Heart right ventricle (tissue), 16 donors: ENCODE results near the gene MRPL45. TPM values are rescaled to one million over a fixed set of nuclear protein-coding genes. Genes with fewer than 3 reads are reported as not detected.
"Not testable (repeated sequence)": the region's sequence is repeated elsewhere in the genome, so short reads cannot be mapped to it uniquely, and the experiment has no call there.

ENCODE experiments used
- ATAC-seq, 8 donors: fragments of 200-7000 bp; cut with Tn5 transposase; one replicate each; pipeline ENCODE4 v1.9.1; 2020; ENCODE audit warnings: mild to moderate bottlenecking in 8 of 8, moderate library complexity in 8 of 8, moderate number of reproducible peaks in 1 of 8
- DNase-seq, 2 donors: peaks; one replicate each; pipeline ENCODE4 v3.0.0-alpha.2; 2020
- H3K27ac ChIP-seq, 10 donors: fragments of 200-600 bp; sonication (generic) in 2 of 10; one replicate each; pipeline versions ENCODE4 v1.5.0 to v1.8.0; 2020 to 2022; ENCODE audit warnings: mild to moderate bottlenecking in 3 of 10
- H3K27me3 ChIP-seq, 7 donors: fragments of 200-600 bp; one replicate each; pipeline ENCODE4 v1.8.0; 2021 to 2022; ENCODE audit warnings: mild to moderate bottlenecking in 2 of 7
- H3K36me3 ChIP-seq, 9 donors: fragments of 200-600 bp; sonication (generic) in 1 of 9; one replicate each; pipeline versions ENCODE4 v1.5.0 to v1.8.0; 2020 to 2022; ENCODE audit warnings: mild to moderate bottlenecking in 2 of 9
- H3K4me1 ChIP-seq, 9 donors: fragments of 200-600 bp; sonication (generic) in 1 of 9; one replicate each; pipeline versions ENCODE4 v1.5.0 to v1.8.0; 2020 to 2022; ENCODE audit warnings: mild to moderate bottlenecking in 4 of 9
- H3K4me3 ChIP-seq, 10 donors: fragments of 200-600 bp; sonication (generic) in 2 of 10; one replicate each; pipeline versions ENCODE4 v1.5.0 to v1.8.0; 2020 to 2022; ENCODE audit warnings: mild to moderate bottlenecking in 7 of 10, moderate library complexity in 2 of 10
- H3K9me3 ChIP-seq, 11 donors: fragments of 200-600 bp in 10 of 11; sonication (generic) in 2 of 11; one replicate each; pipeline versions ENCODE4 v1.5.0 to v1.8.0; 2013 to 2022; ENCODE audit warnings: mild to moderate bottlenecking in 2 of 11, control low read depth in 1 of 11, moderate library complexity in 1 of 11
- WGBS, 2 donors: extraction: QIAGEN DNeasy Blood & Tissue Kit; methylation state at CpG; one replicate each; pipeline ENCODE4 v1.1.7; 2013; ENCODE audit warnings: inconsistent platforms in 1 of 2; 5-methylcytosine and 5-hydroxymethylcytosine counted together
- intact Hi-C, 10 donors: fragments of 100-400 bp; cut with DNase I; formaldehyde crosslinking; loops; one replicate each; pipeline versions ENCODE4 v1.11.1 to v1.14.2; 2022
- long read RNA-seq, 3 donors: library from polyadenylated mRNA; unstranded; transcript quantifications; one replicate each; pipeline ENCODE4 v2.0.0, GENCODE V29; 2020 to 2021
- polyA plus RNA-seq, 2 donors: library from polyadenylated mRNA; stranded (reverse); fragments of 200-250 nt; gene quantifications; one replicate each; pipeline ENCODE4 v1.2.3, GENCODE V29; 2013
- total RNA-seq, 10 donors: library from RNA; stranded (reverse); fragmentation: NEBNext Ultra II Directional in 3 of 10; extraction: Animal tissue kit (Norgen Biotek cat#: 25700) in 3 of 10; gene quantifications; one replicate each; pipeline versions ENCODE4 v1.2.1 to v1.2.4, GENCODE V29; 2021 to 2023
- donor health status: Arrhythmogenic right ventricular cardiomyopathy.
- donor health status: ischemic (EF 13 %, LVEDD 7.1; RV severe dilation, severe dysfunction).
- donor health status: healthy with polysubstance abuse.
- donor health status: DM: no; HTN: yes; CAD: no.
- donor health status: DM: no; HTN: no; CAD: no.
- donor health status: ischemic (EF 25% LVEDD 6.9; RV normal size, moderate dysfunction).
- donor health status: ischemic (EF 25% LVEDD 5.7; RV mildly dilated, moderate dysfunction).
- donor health status: healthy.
- donor health status: DM: yes; HTN: yes; CAD: no.
- donor health status: Ischemic cardiomyopathy.
- donor health status: ischemic (EF 35%, LVEDD 5.7; RV mildly dilated, moderate dysfunction).
- donor health status: nonischemic (EF 11% LVEDD 7.7; RV severe dilation, severe dysfunction).
- donor health status: DM: yes; HTN: yes; CAD: no.
- donor health status: PGD.
- donor health status: ischemic (EF 29% LVEDD 5.4; RV normal size, mild dysfunction).
- donor health status: nonischemic (EF 23%, LVEDD 6.1; RV moderate dilation, normal function).

Gene MRPL45
- total RNA-seq (10 to 100 TPM; 36.1 to 44.6 (median 39.9) TPM), polyA plus RNA-seq (10 to 100 TPM; 16.0 to 28.2 TPM)
- long read RNA-seq, donor 1, transcript MRPL45-203 (8 exons, 1,705 nt) = major isoform, 31 of 36 reads
- long read RNA-seq, donor 1, partial matches to known transcripts = 2 of 36 reads
- long read RNA-seq, donor 1, other reads (novel, unspliced or antisense) = 3 of 36 reads
- long read RNA-seq, donor 2, transcript MRPL45-203 (8 exons, 1,705 nt) = major isoform, 38 of 48 reads
- long read RNA-seq, donor 2, partial matches to known transcripts = 5 of 48 reads
- long read RNA-seq, donor 2, other reads (novel, unspliced or antisense) = 5 of 48 reads
- long read RNA-seq, donor 3, transcript MRPL45-203 (8 exons, 1,705 nt) = major isoform, 139 of 160 reads
- long read RNA-seq, donor 3, partial matches to known transcripts = 8 of 160 reads
- long read RNA-seq, donor 3, other reads (novel, unspliced or antisense) = 11 of 160 reads

- WGBS, 2 donors = 0 to 1% methylated on average over 47 to 48 of the region's 48 CpGs
- intact Hi-C loops, H3K9me3 ChIP-seq, H3K4me1 ChIP-seq, H3K27me3 ChIP-seq: not testable (repeated sequence)
- peak within 1 kb of the TSS in 9 of 10 donors; percentile 28 to 85 (median 70) for H3K27ac ChIP-seq
- H3K4me3 ChIP-seq = peak within 1 kb of the TSS; percentile 28 to 73 (median 61)
- ATAC-seq (peak; percentile 99 to 100 (median 99)), DNase-seq (peak; percentile 97 to 99)
- H3K36me3 ChIP-seq = peaks cover 0 to 24% (median 4%) of the 10 kb centered on the region in 9 donors
Measured at GRCh38 chr17:38296834-38297517, at the start of gene MRPL45. TSS of gene MRPL45 (plus strand) at chr17:38297168. CDS start at chr17:38297184, 16 bp downstream.

GRCh38 chr17:38253191-38253590, 43.8 kb upstream of the MRPL45 start:
- 94 to 97% methylated on average over 9 of the region's 14 CpGs for WGBS, 2 donors
- ATAC-seq, DNase-seq, H3K36me3 ChIP-seq, intact Hi-C loops, H3K9me3 ChIP-seq, H3K4me3 ChIP-seq, H3K27ac ChIP-seq, H3K27me3 ChIP-seq: not testable (repeated sequence)
- peaks cover 0 to 27% (median 13%) of the 10 kb centered on the region in 9 donors for H3K4me1 ChIP-seq

- 66 to 67% methylated on average over 2 of the region's 2 CpGs for WGBS, 2 donors
- H3K36me3 ChIP-seq, DNase-seq, H3K9me3 ChIP-seq, ATAC-seq, H3K27ac ChIP-seq, H3K27me3 ChIP-seq, H3K4me3 ChIP-seq, intact Hi-C loops: not testable (repeated sequence)
- peaks cover 0 to 27% (median 13%) of the 10 kb centered on the region in 9 donors for H3K4me1 ChIP-seq
Measured at GRCh38 chr17:38254357-38254756, 42.6 kb upstream of the MRPL45 start.

- H3K9me3 ChIP-seq, H3K36me3 ChIP-seq, H3K27me3 ChIP-seq, intact Hi-C loops: not testable (repeated sequence)
- 0 to 1% methylated on average over 22 to 49 of the region's 73 CpGs for WGBS, 2 donors
- Histone ChIP-seq H3K4me1 (peaks cover 0 to 22% (median 13%) of the 10 kb centered on the region in 9 donors), H3K4me3 (peak overlapping the region in 9 of 10 donors; percentile 33 to 68 (median 62)), H3K27ac (peak overlapping the region in 8 of 10 donors; percentile 63 to 75 (median 68))
- ATAC-seq (peak; percentile 91 to 97 (median 95)), DNase-seq (peak; percentile 87 to 88)
Measured at GRCh38 chr17:38257013-38257621, 39.9 kb upstream of the MRPL45 start.

- H3K27ac ChIP-seq, H3K9me3 ChIP-seq, H3K36me3 ChIP-seq, ATAC-seq, intact Hi-C loops, H3K27me3 ChIP-seq, DNase-seq, H3K4me1 ChIP-seq, H3K4me3 ChIP-seq: not testable (repeated sequence)
- 89 to 93% methylated on average over 1 of the region's 1 CpG for WGBS, 2 donors
Measured at GRCh38 chr17:38265974-38266506, 30.9 kb upstream of the MRPL45 start.

GRCh38 chr17:38266571-38266970, 30.4 kb upstream of the MRPL45 start:
- H3K27ac ChIP-seq, H3K27me3 ChIP-seq, H3K36me3 ChIP-seq, ATAC-seq, intact Hi-C loops, DNase-seq, H3K9me3 ChIP-seq, H3K4me1 ChIP-seq, H3K4me3 ChIP-seq: not testable (repeated sequence)
- 97 to 98% methylated on average over 16 to 17 of the region's 17 CpGs for WGBS, 2 donors

- H3K27me3 ChIP-seq, H3K4me1 ChIP-seq, H3K9me3 ChIP-seq, H3K27ac ChIP-seq, DNase-seq, intact Hi-C loops, ATAC-seq, H3K36me3 ChIP-seq, H3K4me3 ChIP-seq: not testable (repeated sequence)
- WGBS, 2 donors = 56 to 65% methylated on average over 3 of the region's 3 CpGs
Measured at GRCh38 chr17:38268138-38268537, 28.8 kb upstream of the MRPL45 start.

GRCh38 chr17:38269045-38269444, 27.9 kb upstream of the MRPL45 start:
- DNase-seq, H3K36me3 ChIP-seq, intact Hi-C loops, H3K27me3 ChIP-seq, H3K9me3 ChIP-seq, H3K4me1 ChIP-seq, H3K27ac ChIP-seq, ATAC-seq, H3K4me3 ChIP-seq: not testable (repeated sequence)
- 62 to 68% methylated on average over 1 of the region's 1 CpG for WGBS, 2 donors

GRCh38 chr17:38269552-38269951, 27.4 kb upstream of the MRPL45 start:
- intact Hi-C loops, H3K4me3 ChIP-seq, H3K27ac ChIP-seq, H3K9me3 ChIP-seq, DNase-seq, H3K36me3 ChIP-seq, H3K27me3 ChIP-seq, H3K4me1 ChIP-seq: not testable (repeated sequence)
- ATAC-seq = peak in 1 of 8 donors; percentile 45

- ATAC-seq, H3K4me3 ChIP-seq, H3K27me3 ChIP-seq, DNase-seq, H3K27ac ChIP-seq, H3K9me3 ChIP-seq, intact Hi-C loops, H3K36me3 ChIP-seq: not testable (repeated sequence)
- peaks cover 0 to 11% (median 5%) of the 10 kb centered on the region in 9 donors for H3K4me1 ChIP-seq
Measured at GRCh38 chr17:38285994-38286393, 11.0 kb upstream of the MRPL45 start.
